SK-N-SH (cell line): ENCODE measurements around the gene PRKG1. TPM values are rescaled to one million over a fixed set of nuclear protein-coding genes. Genes with fewer than 3 reads are reported as not detected.

Experiments used
- CTCF ChIA-PET: fragments of 300-600, 350-600 bp; formaldehyde crosslinking; extraction: SDS; loops from one replicate; lab custom pipeline; 2021; lab: Yijun Ruan, JAX
- POLR2A ChIA-PET: fragments of 350-600 bp; sonication (Branson Sonifier 250); formaldehyde crosslinking; extraction: SDS; loops from one replicate; lab custom pipeline; 2020; ENCODE audit warnings: antibody characterized with exemption, inconsistent platforms; lab: Yijun Ruan, JAX
- DNase-seq: peaks from one replicate; pipeline ENCODE4 v3.0.0; 2012
- H2AFZ ChIP-seq: fragments of 200-600 bp; sonication (generic); 2 replicates; pipeline ENCODE4 v1.8.1; 2016; ENCODE audit warnings: antibody characterized with exemption, mild to moderate bottlenecking, low read depth
- H3F3A ChIP-seq: fragments of 200-600 bp; sonication (generic); replicated peaks from 2 replicates; pipeline ENCODE3; 2016; ENCODE audit warnings: antibody characterized with exemption, mild to moderate bottlenecking; ENCODE audit not compliant: insufficient read depth
- H3K27ac ChIP-seq, 2 experiments: fragments of 200-500 bp in 1 of 2; fragments of 200-600 bp in 1 of 2; sonication (Bioruptor generic) in 1 of 2; sonication (generic), shearing (Covaris generic) in 1 of 2; 2 replicates each; pipeline versions ENCODE4 v1.5.1 to v1.6.1; 2014 to 2016; ENCODE audit warnings: low read depth in 2 of 2, inconsistent platforms in 1 of 2, low read length in 1 of 2, mild to moderate bottlenecking in 1 of 2, mixed read lengths in 1 of 2
- H3K27me3 ChIP-seq: fragments of 200-600 bp; sonication (generic), shearing (Covaris generic); 2 replicates; pipeline ENCODE4 v1.6.1; 2016; ENCODE audit warnings: mixed run types; ENCODE audit not compliant: insufficient read depth
- H3K36me3 ChIP-seq, 2 experiments: fragments of 200-500 bp in 1 of 2; fragments of 200-600 bp in 1 of 2; sonication (Bioruptor generic) in 1 of 2; sonication (generic) in 1 of 2; replicated peaks in 1 of 2; 2 replicates each; pipeline versions ENCODE3 to v1.5.1; 2014 to 2016; ENCODE audit warnings: low read length in 1 of 2, mild to moderate bottlenecking in 1 of 2; ENCODE audit not compliant: insufficient read depth in 2 of 2, control insufficient read depth in 1 of 2
- H3K4me1 ChIP-seq, 2 experiments: fragments of 200-500 bp in 1 of 2; fragments of 200-600 bp in 1 of 2; sonication (Bioruptor generic) in 1 of 2; sonication (generic), shearing (Covaris generic) in 1 of 2; 2 replicates each; pipeline versions ENCODE4 v1.5.1 to v1.6.1; 2014 to 2016; ENCODE audit warnings: low read depth in 1 of 2, low read length in 1 of 2, mixed run types in 1 of 2; ENCODE audit not compliant: insufficient read depth in 2 of 2, control insufficient read depth in 1 of 2
- H3K4me2 ChIP-seq: fragments of 200-600 bp; sonication (generic), shearing (Covaris generic); 2 replicates; pipeline ENCODE4 v1.6.1; 2017; ENCODE audit warnings: mixed run types
- H3K4me3 ChIP-seq, 2 experiments: fragments of 200-500 bp in 1 of 2; fragments of 200-600 bp in 1 of 2; sonication (Bioruptor generic) in 1 of 2; sonication (generic), shearing (Covaris generic) in 1 of 2; 2 replicates each; pipeline versions ENCODE4 v1.5.1 to v1.8.1; 2014 to 2016; ENCODE audit warnings: low read depth in 2 of 2, inconsistent platforms in 1 of 2, low read length in 1 of 2, mild to moderate bottlenecking in 1 of 2, mixed read lengths in 1 of 2, moderate library complexity in 1 of 2
- H3K79me2 ChIP-seq: fragments of 200-600 bp; sonication (generic); 2 replicates; pipeline ENCODE4 v1.8.1; 2017; ENCODE audit warnings: mild to moderate bottlenecking; ENCODE audit not compliant: insufficient read depth
- H3K9ac ChIP-seq: fragments of 200-600 bp; sonication (generic); 2 replicates; pipeline ENCODE4 v1.6.1; 2017; ENCODE audit warnings: mixed run types
- H3K9me2 ChIP-seq: fragments of 200-600 bp; sonication (generic); 2 replicates; pipeline ENCODE4 v1.6.1; 2017; ENCODE audit warnings: mixed run types
- H3K9me3 ChIP-seq: fragments of 200-600 bp; sonication (generic); 2 replicates; pipeline ENCODE4 v1.6.1; 2017; ENCODE audit warnings: mixed run types, mild to moderate bottlenecking, moderate library complexity
- H4K20me1 ChIP-seq: fragments of 200-600 bp; sonication (generic); 2 replicates; pipeline ENCODE4 v1.6.1; 2017; ENCODE audit warnings: mild to moderate bottlenecking, mixed run types; ENCODE audit not compliant: insufficient read depth
- CHD2 ChIP-seq: fragments of 150-350 bp; IDR thresholded peaks from 2 replicates; pipeline ENCODE4 v1.6.1; 2018; ENCODE audit warnings: low read length; ENCODE audit not compliant: partially characterized antibody
- ELF1 ChIP-seq: IDR thresholded peaks from 2 replicates; pipeline ENCODE4 v1.4.0; 2012
- EZH2phosphoT487 ChIP-seq: fragments of 200-600 bp; sonication (generic); IDR thresholded peaks from 2 replicates; pipeline ENCODE4 v1.6.1; 2017; ENCODE audit warnings: low read depth, mixed run types, mild to moderate bottlenecking, antibody characterized with exemption, moderate library complexity, borderline replicate concordance
- FOSL2 ChIP-seq: IDR thresholded peaks from 2 replicates; pipeline ENCODE4 v1.4.0; 2012; ENCODE audit warnings: low read depth, mild to moderate bottlenecking, moderate library complexity, borderline replicate concordance
- FOXM1 ChIP-seq: IDR thresholded peaks from 2 replicates; pipeline ENCODE4 v1.4.0; 2012; ENCODE audit warnings: low read depth, mild to moderate bottlenecking
- GABPA ChIP-seq: IDR thresholded peaks from 2 replicates; pipeline ENCODE4 v1.4.0; 2012; ENCODE audit warnings: low read depth, mild to moderate bottlenecking
- JUND ChIP-seq: IDR thresholded peaks from 2 replicates; pipeline ENCODE4 v1.4.0; 2012
- MEF2A ChIP-seq: IDR thresholded peaks from 2 replicates; pipeline ENCODE4 v1.4.0; 2012; ENCODE audit warnings: low read depth, borderline replicate concordance
- NFIC ChIP-seq: IDR thresholded peaks from 2 replicates; pipeline ENCODE4 v1.4.0; 2012; ENCODE audit warnings: borderline replicate concordance
- NRF1 ChIP-seq: IDR thresholded peaks from 2 replicates; pipeline ENCODE4 v1.6.1; 2012; ENCODE audit warnings: low read depth, mild to moderate bottlenecking, low read length
- POLR2AphosphoS5 ChIP-seq: IDR thresholded peaks from 2 replicates; pipeline ENCODE4 v1.6.1; 2012; ENCODE audit warnings: low read depth, low read length
- RAD21 ChIP-seq: IDR thresholded peaks from 2 replicates; pipeline ENCODE4 v1.6.1; 2012; ENCODE audit warnings: mild to moderate bottlenecking, low read length
- RCOR1 ChIP-seq: fragments of 150-350 bp; IDR thresholded peaks from 2 replicates; pipeline ENCODE4 v1.6.1; 2017; ENCODE audit warnings: antibody characterized with exemption, low read length
- RFX5 ChIP-seq: IDR thresholded peaks from 2 replicates; pipeline ENCODE4 v1.6.1; 2012; ENCODE audit warnings: mild to moderate bottlenecking, improper control_type of control experiment, low read length
- RXRA ChIP-seq: IDR thresholded peaks from 2 replicates; pipeline ENCODE4 v1.4.0; 2012; ENCODE audit warnings: low read depth, mild to moderate bottlenecking, borderline replicate concordance
- WGBS: methylation state at CpG from one replicate; pipeline ENCODE4 v1.1.6; 2017; ENCODE audit warnings: low lambda C conversion rate; 5-methylcytosine and 5-hydroxymethylcytosine counted together
- polyA plus RNA-seq, 3 experiments: library from polyadenylated mRNA; depleted of rRNA; stranded (reverse); fragments of >200 nt; gene quantifications; 2 replicates each; pipeline ENCODE4 v1.2.3, GENCODE V29; 2012
- TF ChIP-seq, protein P1 (sequence below): fragments of 150-350 bp; IDR thresholded peaks from 2 replicates; pipeline ENCODE4 v1.6.1; 2017; ENCODE audit warnings: antibody characterized with exemption, low read length, low read depth, borderline replicate concordance
- TF ChIP-seq, protein P2 (sequence below): IDR thresholded peaks from 2 replicates; pipeline ENCODE4; 2012
- TF ChIP-seq, protein P3 (sequence below): IDR thresholded peaks from 2 replicates; pipeline ENCODE4 v1.4.0; 2012; ENCODE audit warnings: low read depth

Gene PRKG1
- polyA plus RNA-seq, 1 of the 3 experiments (the other 2 are of a cell fraction), result 4.1 TPM

DNA sequence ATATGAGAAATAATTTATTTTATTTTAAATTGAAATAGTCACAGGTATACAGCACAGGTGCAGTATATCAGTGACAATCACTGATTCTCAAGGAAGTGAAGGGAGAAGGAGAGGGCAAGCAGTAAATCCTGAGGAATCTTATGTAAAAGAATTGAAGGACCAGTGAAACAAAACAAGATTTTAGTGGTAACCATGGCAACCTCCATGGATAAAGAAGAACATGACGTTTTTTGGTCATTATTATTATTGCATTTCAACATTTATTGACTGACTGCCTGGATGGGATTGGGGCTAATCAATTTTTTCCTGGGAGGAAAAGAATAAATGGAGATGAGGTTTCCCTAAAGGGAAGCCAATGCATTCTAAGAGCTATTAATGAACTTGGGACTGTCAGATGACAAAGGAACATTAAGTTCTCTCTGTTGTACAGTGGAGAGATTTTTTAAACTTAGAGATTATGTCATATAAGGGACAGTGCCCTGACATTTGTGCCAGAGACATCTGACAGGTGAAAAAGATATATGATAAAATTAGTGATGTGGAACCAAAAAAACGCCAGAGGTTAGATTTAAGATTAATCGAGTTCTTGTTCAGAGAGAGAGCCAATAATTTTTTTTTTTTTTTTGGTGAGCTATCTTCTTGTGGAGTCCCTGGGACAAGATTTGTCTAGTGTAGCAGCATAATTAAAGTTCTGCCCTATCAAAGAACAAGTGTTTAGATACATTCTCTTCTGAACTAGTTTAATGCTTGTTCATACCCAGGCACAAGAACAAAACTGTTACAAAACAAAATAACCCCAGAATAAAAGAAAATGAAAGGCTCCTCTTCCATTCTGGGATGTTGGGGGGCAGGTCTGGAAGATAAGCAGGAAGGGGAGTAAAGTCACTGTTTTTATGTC, 345.2 kb downstream of the PRKG1 start:
- Histone ChIP-seq H3K4me1 (no peaks in the 10 kb centered on the region; a peak in 1 of 4 replicates), H3K27ac (no peak overlapping the region), H3K9me3 (no peaks in the 10 kb centered on the region), H3K4me3 (no peak overlapping the region), H3K9me2 (no peaks in the 10 kb centered on the region), H3K27me3 (no peaks in the 10 kb centered on the region), H4K20me1 (no peaks in the 10 kb centered on the region), H3K4me2 (no peak overlapping the region), H3K79me2 (no peaks in the 10 kb centered on the region), H2AFZ (no peak overlapping the region), H3K9ac (no peak overlapping the region), H3K36me3 (no peaks in the 10 kb centered on the region), H3F3A (no peaks in the 10 kb centered on the region)
- ChIA-PET POLR2A (no interaction called here), CTCF (no interaction called here)
- DNase-seq, result no peak
- 55% methylated on average over 3 of the region's 3 CpGs for WGBS
- TF ChIP-seq, protein P1, sequence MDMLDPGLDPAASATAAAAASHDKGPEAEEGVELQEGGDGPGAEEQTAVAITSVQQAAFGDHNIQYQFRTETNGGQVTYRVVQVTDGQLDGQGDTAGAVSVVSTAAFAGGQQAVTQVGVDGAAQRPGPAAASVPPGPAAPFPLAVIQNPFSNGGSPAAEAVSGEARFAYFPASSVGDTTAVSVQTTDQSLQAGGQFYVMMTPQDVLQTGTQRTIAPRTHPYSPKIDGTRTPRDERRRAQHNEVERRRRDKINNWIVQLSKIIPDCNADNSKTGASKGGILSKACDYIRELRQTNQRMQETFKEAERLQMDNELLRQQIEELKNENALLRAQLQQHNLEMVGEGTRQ, result no peak
- no peak for TF ChIP-seq NRF1
- no peak for TF ChIP-seq POLR2AphosphoS5
- TF ChIP-seq EZH2phosphoT487, result no peak
- no peak for TF ChIP-seq RAD21
- no peak for TF ChIP-seq MEF2A
- TF ChIP-seq ELF1, result no peak
- no peak for TF ChIP-seq RXRA
- TF ChIP-seq RFX5, result no peak
- TF ChIP-seq FOXM1, result no peak
- no peak for TF ChIP-seq FOSL2
- no peak for TF ChIP-seq NFIC
- TF ChIP-seq JUND, result no peak
- no peak for TF ChIP-seq CHD2
- TF ChIP-seq, protein P2, sequence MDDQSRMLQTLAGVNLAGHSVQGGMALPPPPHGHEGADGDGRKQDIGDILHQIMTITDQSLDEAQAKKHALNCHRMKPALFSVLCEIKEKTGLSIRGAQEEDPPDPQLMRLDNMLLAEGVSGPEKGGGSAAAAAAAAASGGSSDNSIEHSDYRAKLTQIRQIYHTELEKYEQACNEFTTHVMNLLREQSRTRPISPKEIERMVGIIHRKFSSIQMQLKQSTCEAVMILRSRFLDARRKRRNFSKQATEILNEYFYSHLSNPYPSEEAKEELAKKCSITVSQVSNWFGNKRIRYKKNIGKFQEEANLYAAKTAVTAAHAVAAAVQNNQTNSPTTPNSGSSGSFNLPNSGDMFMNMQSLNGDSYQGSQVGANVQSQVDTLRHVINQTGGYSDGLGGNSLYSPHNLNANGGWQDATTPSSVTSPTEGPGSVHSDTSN, result no peak
- TF ChIP-seq RCOR1, result no peak
- no peak for TF ChIP-seq GABPA
- TF ChIP-seq, protein P3, sequence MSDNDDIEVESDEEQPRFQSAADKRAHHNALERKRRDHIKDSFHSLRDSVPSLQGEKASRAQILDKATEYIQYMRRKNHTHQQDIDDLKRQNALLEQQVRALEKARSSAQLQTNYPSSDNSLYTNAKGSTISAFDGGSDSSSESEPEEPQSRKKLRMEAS, result no peak
